8988T (cell line): ENCODE results near the gene MAD2L2.

Experiments
- DNase-seq: peaks from one replicate; pipeline ENCODE4 v3.0.0; 2011

MAD2L2 gene

DNA sequence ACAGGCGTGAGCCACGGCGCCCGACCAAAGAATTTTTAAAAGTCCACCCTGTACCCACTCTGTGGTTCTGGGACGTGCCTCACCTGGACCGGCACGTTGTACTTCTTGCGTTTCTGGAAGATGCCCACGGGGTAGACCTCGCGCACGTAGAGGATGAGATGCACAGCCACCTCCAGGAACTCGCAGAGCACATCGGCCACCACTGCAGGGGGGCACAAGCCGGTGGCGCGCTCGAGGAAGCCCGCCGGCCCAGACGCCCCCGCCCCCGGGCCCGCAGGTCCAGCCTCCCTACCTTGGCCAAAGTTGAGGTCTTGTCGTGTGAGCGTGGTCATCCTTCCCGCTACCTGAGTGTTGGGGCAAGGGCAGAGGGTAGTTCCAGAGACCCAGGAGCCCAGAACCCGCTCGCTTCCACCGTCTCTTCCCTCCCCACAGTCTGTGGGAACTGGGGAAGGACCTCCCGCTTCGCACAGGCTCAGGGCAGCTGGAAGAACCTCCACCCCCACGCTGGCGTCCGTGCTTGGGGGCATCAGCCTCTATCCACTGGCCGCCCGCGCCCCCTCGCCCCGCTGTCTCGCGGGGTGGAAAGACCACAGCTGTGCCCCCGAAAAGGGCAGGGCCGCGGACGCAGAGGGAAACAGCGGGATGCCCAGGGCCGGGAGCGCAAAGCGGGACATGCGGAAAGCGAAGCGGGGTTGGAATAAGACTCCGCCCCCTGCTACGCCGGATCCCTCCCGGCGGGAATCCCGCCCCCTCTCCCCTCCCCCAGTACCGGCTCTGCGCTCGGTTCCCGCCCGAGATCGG lies 478 bp downstream of the MAD2L2 start:
- no peak for DNase-seq

DNA sequence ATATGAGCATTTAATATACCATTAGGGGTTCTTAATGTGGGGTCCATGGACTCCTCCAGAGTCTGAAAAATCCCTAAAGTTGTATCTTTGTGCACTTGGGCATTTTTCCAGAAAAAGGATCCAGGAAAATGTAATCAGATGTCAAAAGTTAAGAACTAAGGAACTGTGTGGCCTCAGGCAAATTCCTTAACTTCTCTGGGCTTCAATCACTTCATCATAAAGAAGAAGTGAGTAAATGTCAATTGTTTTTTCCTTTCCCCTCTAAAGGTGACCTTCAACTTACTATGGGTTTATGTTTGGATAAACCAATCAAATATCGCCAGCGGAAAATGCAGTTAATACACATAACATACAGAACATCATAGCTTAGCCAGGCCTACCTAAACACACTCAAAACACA lies 2.5 kb downstream of the MAD2L2 start:
- DNase-seq: no peak

DNA sequence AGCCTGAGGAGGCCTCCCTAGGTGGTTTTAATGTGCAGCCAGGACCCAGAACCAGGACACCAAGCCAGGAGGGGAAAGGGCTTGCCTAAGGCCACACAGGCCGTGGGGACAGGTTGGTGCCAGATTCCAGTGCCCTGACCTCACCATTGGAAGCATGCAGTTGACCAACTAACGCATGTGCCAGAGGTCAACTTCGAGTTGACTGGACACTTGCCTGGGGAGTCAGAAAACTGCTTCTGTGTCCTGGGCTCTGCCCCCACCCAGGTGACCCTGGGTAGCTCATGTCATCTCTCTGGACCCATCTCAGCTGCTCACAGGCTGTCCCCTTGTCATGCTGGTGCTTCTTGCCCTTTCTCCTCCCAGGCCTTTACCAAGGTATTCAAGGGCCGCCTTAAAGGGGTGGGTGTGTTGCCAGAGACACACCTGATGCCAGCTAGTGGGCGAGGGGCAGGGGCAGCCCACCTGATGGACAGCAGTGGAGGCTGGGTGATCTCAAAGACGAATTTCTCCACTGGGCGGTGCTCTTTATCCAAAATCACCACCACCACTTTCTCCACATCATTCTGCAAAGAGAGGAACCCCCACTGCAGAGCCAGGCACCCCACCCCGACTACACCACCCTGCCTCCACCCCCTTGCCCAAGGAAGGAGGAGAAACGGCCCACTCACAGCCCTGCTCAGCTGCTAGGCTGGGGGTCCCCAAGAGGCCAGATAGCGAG lies 4.4 kb downstream of the MAD2L2 start:
- no peak for DNase-seq

DNA sequence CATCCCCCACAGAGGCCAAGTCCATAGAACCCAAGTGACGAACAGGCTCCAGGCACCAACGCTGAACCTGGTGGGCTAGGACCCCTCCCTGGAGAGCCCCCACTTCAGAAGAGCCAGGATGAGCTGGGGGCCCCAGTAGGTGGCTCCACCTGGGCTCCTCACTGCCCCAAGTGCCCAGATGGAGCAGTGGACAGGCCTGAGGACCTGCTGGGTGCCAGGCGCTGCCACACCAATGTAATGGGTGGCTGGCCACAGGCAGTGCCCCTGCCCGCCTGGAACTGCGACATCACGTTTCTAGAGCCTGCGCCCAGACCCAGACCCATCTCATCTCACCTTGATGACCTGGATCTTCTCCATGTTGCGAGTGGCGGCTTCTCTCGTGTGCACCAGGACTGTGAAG lies 5.6 kb downstream of the MAD2L2 start:
- no peak for DNase-seq

DNA sequence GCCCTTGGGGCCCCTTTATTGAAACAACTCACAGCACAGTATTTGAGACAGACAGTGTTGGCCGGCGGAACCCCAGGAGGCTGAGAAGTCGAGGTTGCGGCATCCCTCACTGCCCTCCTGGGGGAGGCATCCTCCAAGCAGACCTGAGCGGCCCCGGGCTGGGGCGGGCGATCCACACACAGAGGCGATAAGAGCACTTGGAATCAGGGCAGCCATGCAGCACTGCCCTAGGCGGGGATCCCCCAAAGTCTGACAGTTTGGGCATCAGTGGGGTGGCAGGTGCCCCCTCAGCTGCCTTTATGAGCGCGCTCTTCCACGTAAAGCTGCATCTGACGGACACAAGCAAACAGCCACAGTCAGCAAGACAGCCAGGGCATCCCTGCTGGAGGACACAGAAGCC lies 6.5 kb downstream of the MAD2L2 start:
- DNase-seq: no peak

DNA sequence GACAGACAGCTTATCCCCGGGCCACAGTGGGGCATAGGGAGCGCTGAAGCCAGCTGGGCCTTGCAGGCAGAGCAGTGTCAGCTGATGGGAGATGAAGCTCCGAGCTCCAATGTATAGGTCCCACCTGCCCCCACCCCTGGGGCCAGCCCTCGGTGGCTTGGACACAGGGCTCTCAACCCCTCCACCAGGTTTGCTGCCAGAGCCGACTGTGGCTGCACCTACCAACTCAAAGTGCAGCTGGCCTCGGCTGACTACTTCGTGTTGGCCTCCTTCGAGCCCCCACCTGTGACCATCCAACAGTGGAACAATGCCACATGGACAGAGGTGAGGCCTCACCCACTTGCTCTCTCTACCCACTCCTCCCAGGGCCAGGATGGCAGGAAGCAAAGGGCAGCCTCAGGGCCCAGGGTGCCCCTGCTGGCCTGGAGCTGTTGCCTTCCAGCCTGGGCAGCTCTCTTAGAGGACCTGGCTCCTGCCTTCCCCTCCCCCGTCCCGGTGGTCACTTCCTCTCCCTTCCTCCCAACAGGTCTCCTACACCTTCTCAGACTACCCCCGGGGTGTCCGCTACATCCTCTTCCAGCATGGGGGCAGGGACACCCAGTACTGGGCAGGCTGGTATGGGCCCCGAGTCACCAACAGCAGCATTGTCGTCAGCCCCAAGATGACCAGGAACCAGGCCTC lies 7.7 kb downstream of the MAD2L2 start:
- no peak for DNase-seq

DNA sequence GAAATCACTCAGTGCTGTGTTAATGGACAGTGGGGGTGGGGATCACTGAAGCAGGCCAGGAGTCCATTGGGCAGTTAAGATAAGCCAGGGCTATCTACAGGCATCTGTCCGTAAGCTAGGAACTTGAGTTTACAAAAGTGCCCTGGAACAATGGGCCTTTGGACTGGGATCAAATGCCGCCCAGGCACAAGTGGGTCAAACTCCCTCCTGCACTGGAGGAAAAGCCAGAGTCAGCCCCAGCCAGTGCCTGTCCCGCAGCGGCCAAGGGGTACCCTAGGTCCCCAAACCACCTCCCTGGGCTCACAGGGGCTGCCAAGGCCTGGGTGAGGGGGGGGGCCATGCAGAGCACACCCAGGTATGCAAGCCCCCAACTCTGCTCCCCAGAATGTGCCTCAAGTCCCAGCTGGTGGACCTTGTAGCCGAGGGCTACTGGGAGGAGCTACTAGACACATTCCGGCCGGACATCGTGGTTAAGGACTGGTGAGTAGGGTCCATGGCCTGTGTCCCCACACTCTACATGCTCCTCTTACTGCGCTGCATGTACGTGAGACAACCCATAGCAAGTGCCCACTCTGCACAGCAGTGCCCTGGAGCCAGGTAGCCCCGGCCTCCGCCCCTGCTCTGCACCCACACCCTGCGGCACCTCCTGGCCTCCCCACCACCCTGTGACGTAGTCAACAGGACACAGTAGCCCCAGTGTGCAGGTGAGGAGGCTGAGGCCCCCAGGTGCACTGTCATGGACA lies 9.2 kb downstream of the MAD2L2 start:
- no peak for DNase-seq

DNA sequence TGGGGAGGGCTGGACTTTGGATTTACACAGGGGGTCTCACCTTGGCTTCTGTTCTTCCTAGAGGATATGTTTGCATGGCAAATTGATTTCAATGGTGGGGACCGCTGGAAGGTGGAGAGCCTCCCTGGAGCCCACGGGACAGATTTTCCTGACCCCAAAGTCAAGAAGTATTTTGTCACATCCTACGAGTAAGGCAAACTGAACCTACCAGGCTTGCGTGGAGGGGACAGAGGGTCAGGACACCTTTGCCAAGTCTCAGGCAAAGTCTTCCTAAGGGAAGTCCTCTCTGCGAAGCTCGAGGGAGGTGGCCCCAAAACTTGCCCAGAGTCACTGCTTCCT lies 9.8 kb downstream of the MAD2L2 start:
- DNase-seq: no peak

DNA sequence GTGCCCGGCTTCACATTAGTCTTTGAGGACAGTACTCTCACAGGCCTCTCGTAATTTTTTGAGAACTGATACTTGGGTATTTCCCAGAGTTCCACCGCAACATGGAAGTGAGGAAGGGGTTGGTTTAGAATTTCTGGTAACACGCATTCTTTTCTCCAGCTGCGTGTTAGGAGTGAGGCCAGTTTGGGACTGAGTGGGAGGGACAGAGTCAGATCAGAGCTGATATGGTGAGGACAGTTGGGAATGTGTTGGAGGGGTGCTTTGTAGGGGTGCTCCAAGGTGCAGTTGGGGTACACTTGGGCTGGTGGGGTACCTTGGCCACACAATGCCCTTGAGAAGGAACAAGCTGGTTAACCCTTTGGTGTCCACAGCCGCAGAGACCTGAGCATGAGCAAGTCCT lies 10.2 kb downstream of the MAD2L2 start:
- DNase-seq: no peak

DNA sequence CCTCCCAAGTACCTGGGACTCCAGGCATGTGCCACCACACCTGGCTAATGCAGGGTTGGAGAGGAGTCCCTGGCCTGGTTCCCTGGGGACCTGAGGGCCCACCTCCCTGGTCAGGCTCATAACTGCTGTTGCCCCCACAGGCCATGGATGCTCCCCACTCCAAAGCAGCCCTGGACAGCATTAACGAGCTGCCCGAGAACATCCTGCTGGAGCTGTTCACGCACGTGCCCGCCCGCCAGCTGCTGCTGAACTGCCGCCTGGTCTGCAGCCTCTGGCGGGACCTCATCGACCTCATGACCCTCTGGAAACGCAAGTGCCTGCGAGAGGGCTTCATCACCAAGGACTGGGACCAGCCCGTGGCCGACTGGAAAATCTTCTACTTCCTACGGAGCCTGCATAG lies 12.4 kb downstream of the MAD2L2 start:
- no peak for DNase-seq

DNA sequence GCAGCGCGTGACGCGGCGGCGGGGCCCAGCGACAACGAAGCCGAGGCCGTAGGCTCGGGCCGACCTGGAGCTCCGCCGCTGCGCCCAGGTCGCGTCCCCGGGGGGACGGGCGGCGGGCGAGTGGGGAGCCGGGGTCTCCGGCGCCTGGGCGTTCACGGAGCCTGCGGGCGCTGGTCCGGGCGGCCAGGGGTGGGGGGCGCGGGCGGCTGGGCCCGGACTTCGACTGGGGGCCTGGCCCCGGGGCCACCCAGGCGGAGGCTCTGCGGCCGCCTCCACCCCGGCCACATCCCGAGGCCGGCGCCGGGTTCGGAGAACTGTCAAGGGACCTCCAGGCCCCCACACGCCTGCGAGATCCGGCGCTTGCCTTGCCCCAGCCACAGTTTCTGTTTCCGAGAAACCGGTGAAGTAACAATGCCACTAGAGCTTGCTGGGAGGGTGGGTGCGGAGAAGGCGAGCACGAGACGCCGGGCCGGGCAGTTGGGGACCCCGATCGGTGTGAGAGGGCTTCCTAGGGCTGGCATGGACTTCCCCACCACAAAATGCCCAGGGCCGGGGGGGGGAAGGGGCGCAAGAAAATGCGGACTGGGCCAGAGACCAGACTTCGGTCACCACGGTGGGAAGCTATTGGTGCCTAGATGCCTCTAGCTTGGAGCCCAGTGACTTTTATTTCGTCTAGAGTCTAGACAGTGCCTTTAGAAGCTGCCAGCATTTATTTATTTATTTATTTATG lies 16.4 kb downstream of the MAD2L2 start:
- no peak for DNase-seq

DNA sequence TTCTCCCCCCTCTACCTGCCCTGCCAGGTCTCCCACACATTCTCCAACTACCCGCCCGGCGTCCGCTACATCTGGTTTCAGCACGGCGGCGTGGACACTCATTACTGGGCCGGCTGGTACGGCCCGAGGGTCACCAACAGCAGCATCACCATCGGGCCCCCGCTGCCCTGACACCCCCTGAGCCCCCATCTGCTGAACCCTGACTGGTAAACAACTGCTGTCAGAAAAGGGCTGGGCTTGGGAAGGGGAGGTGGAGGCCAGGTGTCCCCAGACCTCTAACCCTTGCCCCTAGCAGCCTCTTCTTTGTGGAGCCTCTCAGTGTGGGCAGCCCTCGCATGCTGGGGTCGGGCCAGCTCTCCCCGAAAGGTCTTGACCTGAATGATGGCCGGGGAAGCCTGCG lies 19.8 kb downstream of the MAD2L2 start:
- DNase-seq: no peak

DNA sequence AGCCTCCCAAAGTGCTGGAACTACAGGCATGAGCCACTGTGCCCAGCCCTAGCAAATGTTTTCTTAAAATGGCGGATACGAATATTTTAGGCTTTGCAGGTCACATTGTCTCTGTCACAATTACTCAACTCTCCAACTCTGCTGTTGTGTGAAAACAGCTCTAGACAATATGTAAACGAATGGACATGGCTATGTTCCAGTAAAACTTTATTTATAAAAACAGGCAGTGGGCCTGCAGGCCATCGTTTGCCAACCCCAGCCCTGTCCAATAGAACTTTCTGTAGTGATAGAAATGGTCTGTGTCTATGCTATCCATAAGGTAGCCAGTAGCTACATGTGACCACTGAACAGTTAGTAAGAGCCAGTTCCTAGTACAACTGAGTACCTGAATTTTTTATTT lies 21.2 kb downstream of the MAD2L2 start:
- no peak for DNase-seq

DNA sequence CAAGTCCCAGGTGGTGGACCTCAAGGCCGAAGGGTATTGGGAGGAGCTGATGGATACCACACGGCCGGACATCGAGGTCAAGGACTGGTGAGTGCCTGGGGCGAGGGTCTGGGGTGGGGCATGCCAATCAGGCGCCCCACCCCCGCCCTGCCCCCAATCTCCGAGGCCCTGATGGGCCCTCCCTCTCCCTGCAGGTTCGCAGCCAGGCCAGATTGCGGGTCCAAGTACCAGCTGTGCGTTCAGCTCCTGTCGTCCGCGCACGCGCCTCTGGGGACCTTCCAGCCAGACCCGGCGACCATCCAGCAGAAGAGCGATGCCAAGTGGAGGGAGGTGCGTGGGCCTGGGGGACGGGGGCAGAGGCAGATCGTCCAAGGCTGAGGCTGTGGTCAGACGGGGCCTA lies 22.4 kb downstream of the MAD2L2 start:
- no peak for DNase-seq

DNA sequence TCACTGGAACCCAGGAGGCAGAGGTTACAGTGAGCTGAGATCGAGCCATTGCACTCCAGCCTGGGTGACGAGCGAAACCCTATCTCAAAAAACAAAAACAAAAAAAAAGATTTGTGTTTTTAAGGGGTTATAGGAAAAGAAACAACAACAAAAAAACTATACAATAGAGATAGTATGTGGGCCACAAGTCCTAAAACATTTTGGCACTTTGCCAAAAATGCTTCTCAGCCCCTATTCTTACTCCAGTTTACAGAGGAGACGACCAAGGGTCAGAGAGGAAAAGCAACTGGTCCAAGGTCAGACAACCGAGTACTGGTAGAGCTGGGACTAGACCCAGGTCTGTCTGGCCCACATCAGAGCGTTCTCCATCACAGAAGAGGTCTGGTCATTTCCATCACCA lies 23.3 kb downstream of the MAD2L2 start:
- no peak for DNase-seq

DNA sequence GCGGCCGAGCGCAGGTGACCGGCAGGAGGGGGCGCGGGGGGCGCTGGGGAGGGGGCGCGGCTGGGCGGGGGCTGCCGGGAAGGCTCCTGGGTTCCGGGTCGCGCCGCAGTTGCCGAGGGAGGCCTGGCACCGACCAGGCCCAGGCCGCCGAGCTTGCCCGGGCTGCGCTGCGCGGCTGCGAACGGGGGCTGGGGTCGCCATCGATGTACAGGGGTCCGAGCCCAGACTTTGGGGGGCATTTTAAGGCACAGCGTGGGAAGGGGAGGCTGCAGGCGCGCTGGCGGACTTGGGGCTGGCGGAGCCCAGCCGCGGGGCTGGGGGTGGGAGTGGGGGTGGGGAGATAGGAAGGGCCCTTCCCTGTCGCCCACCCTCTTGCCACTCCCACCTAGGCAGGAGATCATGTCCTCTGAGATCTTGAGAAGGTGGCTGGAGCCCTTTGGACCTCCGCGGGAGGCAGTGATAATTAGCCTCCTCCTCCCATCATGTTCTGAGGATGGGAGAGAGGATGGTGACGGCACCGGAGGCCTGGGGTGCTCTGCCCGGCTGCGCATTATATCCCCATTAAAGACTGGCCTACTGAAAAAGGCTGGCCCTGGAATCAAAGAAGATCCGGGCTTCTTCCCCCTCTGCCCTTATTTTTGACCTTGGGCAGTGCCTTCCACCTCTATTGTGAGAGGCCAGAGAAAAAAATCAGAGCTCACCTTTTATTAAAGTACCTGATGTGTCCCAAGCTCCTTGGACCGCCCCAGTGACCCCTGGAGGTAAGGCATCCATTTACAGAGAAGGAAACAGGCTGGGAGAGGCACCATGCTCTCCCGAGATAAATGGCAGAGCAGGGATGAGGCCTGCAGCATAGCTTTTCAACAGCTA lies 25.8 kb downstream of the MAD2L2 start:
- no peak for DNase-seq

DNA sequence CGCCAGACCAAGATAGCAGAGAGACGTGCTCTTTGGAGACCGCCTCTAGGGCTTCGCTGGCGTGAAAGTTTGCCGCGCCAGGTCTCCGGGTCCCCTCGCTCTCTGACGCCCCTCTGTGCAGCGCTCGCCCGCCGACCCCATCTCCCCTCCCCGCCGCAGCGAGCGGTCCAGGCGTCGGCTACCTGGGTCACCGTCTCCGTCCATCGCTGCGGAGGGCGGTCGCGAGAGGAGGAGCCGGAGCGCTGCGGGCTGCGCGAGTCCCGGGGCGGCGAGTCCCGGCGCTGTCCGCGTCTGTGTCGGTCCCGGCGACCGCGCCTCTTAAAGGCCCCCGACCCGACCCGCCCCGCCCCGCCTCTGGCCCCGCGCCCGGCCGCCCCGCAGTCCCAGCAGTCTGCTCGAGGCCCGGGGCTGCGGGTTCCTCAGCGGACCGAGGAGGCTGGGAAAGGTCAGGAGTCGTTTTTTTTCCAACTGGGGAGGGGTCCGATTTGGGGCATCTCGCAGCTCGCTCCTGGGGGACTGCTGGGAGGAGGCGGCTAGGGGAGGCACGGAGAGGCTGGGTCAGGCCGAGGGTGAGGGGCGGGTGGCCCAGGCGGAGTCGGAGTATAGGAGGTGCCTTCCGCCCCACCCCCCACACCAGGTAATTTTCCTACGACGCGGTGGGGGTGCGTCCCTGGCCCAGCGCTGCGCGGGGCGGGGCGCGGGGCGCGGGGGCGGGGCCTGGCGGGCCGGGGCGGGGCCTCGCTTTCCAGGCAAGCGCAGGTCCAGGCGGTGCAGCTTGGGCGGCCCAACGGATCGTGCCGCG lies 26.6 kb downstream of the MAD2L2 start, which contains the start of the genes FBXO2 and FBXO44:
Gene FBXO2, minus strand, starts transcription at position 293 of the 802 bp plus-strand sequence. Its CDS starts 89 bp downstream, at position 204.
Gene FBXO44, plus strand, starts transcription at position 741 of the 802 bp plus-strand sequence. CDS start 959 bp downstream, outside the sequence.
- DNase-seq: peak; percentile 73

DNA sequence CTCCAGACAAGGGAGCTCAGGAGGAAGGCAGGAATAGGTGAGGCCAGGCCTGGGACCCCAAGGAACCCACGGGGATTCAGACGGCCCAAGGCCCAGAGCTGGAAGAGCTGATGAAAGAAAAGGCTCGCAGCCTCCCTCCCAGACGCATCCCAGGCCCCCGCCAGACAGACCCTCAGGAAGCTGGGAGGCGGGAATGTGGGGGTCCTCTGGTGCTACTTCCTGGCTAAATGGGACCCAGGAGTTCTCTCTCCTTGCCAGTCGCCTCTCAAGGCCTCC lies 27.1 kb downstream of the MAD2L2 start:
- no peak for DNase-seq

DNA sequence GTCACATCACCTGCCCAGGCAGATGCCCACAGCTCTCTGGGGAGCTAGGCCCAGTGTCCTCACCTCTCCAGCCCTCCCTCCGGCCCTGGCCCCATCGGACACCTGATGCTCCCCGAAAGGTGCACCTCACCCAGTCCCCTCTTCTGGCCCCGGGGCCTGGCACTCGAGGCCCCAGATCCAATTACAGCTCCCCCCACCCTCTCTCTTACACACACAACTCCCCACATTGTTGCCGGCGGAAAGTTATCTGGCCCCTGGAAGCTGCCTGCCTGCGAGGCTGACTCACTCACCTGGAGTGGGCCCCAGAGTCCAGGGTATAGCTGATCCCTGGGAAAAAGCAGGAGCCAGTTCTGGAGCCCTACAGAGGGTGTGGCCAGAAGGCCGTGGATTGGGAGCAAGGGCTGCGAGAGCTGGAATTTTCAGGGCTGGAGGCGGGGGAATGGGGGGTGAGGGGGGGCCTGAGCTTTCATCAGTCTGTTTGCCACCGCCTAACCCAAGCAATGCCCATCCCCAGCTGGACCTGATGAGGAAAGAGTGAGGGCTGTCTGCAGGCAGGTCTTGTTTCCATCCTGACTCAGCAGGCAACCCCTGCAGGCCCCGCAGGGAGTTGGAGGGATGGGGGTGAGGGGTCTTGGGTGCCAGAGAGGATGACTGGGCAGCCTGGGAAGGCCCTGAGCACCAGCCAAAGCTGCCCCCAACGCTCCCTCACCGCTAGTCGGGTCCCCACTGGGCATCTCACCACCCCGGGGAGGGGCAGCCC lies 27.7 kb downstream of the MAD2L2 start:
- peak; percentile 72 for DNase-seq

DNA sequence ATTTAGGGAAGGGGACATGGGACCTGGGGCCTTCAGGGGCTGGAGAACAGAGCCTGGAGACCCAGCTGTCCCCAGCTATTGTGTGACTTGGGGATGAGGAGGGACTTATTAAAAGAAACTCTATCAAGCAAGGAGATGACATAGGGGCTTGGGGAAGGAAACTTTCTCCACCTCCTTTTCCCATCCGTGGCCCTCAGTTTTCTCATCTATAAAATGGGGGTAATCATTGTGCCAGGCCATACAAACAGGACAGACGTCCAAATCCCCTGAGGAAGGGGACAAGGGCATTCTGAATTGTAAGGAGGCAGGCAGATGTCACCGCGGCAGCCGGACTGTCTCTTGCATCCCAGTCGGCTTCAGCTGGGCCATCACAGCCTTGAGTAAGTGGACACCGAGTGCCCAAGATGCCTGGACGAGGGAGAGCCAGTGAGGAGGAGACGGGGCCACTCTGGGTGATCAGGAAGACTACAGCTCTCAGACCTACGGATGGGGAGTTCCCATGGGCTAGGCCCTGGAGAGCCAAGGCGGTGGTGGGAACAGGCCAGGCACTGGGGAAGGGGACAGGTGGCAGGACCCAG lies 28.7 kb downstream of the MAD2L2 start:
- DNase-seq: no peak
